GM15510 (cell line): ENCODE measurements around the gene ESYT3.

Source experiments
- POLR2A ChIP-seq: IDR thresholded peaks from 3 replicates; pipeline ENCODE4 v1.6.1; 2011; ENCODE audit warnings: borderline replicate concordance; ENCODE audit not compliant: insufficient read length; ENCODE audit errors: extremely low read depth

The ESYT3 gene

DNA sequence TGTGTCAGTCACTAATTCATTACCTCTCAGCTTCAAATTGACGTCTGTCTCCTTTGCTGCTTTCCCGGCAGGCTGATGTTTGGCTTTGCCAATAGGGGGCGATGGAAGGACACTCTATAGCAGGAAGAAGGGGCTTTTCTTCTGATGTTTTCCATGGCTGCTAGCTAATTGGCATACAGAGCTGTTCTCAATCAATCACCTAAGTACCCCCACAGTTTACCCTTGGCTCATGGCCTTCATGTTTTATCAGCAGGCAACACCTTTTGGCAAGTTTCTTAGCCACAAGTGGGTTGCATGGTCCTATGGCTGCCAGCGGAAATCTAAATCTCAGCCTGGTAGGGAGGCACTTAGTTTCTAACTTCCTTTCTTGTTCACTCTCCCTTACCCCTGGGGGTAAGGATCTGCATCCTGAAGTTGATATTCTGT, 45.0 kb downstream of the ESYT3 start:
- no peak for TF ChIP-seq POLR2A

DNA sequence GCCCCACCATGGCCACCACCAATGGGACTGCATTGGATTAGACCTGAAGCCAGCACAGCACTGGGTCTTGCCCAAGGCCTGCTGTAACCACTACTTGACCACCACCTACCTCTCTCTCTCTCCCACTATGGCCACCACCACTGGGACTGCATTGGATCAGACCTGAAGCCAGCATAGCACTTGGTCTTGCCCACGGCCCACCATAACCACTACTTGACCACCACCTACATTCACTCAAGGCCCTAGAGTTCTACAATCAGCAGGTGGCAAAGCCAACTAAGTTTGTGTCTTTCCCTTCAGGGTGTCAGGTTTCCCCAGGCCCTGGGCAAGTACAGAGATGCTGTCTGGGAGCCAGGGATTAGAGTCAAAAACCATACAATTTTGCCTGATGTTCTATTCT, 57.6 kb downstream of the ESYT3 start:
- TF ChIP-seq POLR2A: no peak

DNA sequence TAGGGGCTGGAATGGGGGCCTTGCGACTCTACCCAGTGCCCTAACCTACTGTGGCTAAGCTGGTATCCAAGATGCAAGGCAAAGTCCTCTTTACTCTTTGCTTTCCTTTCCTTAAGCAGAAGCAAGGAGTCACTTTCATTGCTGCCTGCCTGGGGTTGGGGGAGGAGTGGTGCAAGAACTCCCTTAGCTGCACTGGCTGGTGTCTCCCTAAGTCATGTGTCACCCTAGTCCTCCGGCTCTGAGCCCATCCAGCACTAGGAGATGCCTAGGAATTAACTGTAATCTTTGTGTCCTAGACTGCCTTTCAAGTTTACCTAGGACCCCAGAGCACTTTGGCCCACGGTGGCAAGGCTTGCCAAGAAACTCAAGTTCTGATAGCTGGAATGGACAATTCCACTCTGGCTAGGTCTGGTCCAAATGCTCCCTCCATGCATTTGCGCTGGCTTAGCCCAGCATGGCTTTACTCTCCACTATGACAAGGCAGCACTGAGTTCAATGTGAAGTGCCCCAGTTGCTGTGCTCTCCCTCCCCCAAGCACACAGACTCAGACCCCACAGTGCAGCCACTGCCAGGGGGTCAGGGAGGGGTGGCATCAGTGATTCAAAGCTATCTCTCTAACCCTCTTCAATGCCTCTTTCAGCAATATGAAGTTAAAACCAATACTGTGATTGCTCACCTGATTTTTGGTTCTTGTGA, 58.7 kb downstream of the ESYT3 start:
- no peak for TF ChIP-seq POLR2A

DNA sequence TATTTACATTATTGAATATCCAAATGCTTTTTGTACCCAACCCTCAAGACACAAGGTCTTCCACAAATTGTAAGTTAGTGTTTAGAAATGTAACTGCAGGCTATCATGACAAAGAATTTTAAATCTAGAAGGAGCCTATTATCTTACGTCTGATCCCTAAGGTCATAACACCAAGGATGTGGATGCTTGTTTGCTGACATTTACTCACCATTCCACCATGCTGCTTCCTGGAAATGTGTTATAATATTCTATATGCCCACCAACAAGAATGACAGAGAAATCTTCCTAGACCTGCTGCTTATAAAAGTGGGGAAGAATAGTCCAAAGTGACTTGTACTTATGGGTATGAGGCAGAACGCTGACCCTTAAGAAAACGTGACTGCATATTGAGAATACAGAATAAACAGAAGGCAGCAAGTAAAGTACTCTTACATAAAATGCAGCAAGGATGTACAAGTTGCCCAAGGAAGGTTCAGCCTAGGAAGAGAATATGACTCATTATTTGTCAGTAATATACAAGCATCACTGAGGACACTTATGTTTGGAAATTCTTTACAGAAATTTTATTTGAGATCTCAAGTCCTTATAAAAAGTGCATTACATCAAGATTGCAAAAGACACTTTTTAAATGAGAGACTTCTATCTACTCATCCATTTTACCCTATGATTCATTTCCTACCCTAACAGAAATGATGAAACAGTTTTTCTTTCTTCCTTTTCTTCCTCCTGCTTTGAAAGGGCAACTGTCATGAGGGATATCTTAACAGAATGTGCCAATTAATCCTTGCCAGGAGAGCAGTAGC, 59.6 kb downstream of the ESYT3 start:
- TF ChIP-seq POLR2A: no peak

- no peak for TF ChIP-seq POLR2A
These were observed 60.2 kb downstream of the ESYT3 start for GRCh38 chr3:138494607-138494929.

GRCh38 chr3:138496436-138496835, 62.0 kb downstream of the ESYT3 start:
- TF ChIP-seq POLR2A: no peak

DNA sequence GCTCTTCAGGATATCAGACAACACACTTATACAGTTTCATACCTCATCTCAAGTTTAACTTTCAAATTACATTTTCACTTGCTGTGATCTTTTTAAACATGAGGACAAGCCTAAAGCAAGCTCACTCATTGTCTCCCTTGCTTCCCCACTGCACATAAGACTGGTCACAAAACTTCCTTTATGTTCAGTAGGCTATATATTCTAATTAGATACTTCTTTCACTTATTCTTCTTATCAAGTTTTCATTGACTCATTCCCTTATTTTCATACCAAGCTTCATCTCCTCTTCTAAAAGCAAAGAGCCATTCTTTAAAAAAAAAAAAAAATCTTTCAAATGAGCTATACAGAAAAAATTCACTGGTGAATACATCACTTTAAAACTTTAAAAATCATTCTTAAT, 62.6 kb downstream of the ESYT3 start:
- TF ChIP-seq POLR2A: no peak

GRCh38 chr3:138497851-138498250, 63.4 kb downstream of the ESYT3 start:
- no peak for TF ChIP-seq POLR2A

DNA sequence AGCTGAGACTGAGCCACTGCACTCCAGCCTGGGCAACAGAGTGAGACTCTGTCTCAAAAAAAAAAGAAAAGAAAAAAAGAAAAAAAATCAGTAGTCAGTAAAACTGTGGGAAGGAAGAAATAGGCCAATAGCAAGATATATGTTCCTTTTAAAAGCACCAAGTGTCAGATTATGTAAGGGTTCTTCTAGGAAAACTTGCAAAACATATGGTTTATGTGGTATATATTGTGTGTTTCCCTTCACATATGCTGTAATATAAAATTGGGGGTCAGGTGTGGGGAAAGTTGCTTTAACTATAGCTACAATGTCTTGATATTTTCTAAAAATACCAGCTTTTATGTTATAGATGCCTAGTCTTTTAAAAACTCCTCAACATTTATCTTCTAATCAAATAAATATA, 64.6 kb downstream of the ESYT3 start:
- no peak for TF ChIP-seq POLR2A

DNA sequence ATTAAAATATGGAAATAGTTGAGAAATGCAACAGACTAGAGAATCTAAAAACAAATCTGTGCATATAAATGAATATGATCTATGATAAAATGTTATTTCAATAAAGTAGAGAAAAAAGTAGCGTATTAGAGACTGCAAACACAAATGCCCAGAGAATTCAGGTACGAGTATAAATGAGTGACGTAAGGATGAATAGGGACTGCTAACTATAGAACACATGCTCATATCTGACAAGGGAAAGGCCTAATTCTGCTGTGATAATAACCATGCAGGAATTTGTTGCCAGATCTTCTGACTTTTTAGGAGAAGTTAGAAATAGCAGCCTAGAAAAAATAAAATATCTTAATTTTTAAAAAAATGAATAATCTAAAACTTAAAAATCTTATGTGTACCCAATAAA, 73.1 kb downstream of the ESYT3 start:
- TF ChIP-seq POLR2A: no peak

- no peak for TF ChIP-seq POLR2A
These were observed 75.2 kb downstream of the ESYT3 start for GRCh38 chr3:138509586-138509985.

DNA sequence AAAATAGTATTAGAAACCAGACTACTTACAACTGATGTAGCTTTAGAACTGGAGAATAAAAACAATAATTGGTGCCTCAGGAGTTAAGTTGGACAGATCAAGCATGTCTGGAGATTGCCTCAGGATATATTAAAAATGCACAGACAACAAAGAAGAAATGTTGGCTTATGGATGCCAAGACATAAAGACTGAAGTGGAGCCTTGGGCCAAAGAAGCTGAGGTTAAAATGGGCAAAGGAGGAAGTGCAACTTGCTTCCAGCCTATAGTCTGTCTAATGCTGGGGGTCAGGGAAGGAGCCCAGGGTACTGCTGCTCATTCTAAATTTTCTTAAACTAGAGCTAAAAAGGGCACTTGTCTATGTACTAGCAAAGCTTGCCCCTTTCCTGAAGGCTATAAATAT, 77.5 kb downstream of the ESYT3 start:
- TF ChIP-seq POLR2A: no peak

DNA sequence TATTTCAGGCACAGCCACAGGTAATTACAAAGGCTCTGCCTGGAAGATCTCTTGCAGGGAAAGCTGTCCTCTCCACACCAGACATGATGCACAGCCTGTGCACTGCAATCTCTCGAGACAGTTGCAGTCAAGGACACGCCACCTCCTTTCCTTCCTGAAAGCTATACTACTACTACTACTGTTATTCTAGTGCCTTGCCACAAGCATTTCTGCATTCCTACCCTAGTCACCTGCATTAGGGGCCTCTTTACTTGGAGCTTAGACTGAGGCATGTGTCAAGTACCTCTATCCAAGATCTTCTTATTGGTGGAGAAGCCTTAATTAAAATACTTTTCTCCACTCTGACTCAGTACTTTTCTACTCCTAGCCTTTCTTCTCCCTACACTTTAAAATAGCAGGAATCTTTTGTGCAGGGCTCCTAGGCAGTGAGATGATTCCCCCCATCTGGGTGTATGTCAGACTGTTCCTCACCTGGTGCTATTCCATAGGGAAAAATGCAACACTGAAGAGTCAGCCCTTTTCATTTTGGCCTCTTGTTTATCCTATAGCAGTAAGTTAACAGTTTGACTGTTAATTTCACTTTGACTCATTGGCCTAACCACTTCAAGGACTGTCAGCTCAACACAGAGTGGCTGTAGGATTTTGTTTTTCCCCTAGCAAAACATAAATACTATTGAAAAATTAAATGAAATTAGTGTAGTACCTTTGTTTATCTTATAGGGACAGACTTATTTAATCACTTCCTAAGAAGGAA, 78.9 kb downstream of the ESYT3 start:
- TF ChIP-seq POLR2A: no peak
